Jurkat, Clone E6-1 (cell line): ENCODE results near the gene CTLA4.

ENCODE experiments used
- DNase-seq: peaks from one replicate; pipeline ENCODE4 v3.0.0-alpha.2; 2011; ENCODE audit warnings: low read depth, low spot score
- H3K4me3 ChIP-seq: 2 replicates; pipeline ENCODE4 v1.5.1; 2011; ENCODE audit warnings: mild to moderate bottlenecking, low read length, control low read depth, moderate library complexity

CTLA4 gene

GRCh38 chr2:203886661-203887151 is 19.1 kb downstream of the CTLA4 start:
- DNase-seq = no peak
- no peak overlapping the region for H3K4me3 ChIP-seq

- no peak for DNase-seq
- no peak overlapping the region for H3K4me3 ChIP-seq
These were observed 20.1 kb downstream of the CTLA4 start for GRCh38 chr2:203887677-203888076.

DNA sequence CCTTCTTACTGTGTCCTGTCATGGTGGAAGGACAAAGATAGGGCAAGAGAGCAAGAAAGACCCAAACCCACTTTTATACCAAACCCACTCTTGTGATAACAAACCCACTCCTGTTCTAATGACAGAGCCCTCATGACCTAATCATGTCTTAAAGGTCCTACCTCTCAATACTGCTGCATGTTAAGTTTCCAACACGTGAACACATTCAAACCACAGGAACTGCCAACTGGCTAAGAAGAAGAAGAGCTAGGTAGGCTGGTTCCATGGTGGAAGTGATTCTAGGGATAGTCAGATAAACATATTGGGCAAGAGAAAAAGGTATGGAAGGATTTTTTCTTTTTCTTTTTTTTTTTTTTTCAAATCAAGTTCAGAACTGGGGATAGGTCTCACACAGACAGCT is 22.0 kb downstream of the CTLA4 start:
- no peak for DNase-seq
- H3K4me3 ChIP-seq = no peak overlapping the region

DNA sequence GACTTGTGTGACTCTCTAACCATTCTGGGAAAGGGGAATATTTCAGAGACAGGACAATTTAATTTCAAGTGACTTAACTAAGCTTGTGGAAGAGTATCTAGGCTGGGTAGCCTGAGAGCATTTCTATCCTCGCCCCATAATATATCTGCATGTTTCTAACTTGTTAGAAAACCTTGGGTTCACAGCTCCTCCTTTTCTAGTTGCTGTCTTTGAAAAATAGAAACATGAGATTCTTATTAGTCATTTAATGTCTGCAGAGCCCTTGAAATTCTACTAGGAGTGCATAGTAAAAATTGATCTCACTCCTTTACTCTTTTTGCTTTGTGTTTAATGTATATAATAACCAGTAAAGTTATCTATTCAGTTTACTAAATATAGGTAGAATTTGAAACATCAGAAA is 22.4 kb downstream of the CTLA4 start:
- H3K4me3 ChIP-seq = no peak overlapping the region

DNA sequence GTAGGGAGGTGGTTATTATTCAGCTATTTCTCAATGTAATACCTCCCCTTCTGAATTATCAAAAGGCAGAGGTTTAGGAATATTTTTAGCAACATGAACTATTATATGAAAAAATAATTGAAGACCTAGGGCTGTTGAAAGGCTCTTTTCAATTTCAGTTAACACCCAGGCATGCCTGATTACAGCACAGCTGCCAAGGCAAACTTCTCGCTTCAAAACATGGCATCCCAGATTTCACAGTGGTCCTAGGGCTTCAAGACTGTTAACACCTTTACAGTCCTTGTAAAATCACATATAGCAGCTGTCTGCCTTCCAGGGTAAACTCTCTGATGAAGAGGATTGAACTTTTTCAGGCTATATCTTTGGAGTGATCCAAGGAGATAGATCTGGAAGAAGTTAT is 23.2 kb downstream of the CTLA4 start:
- DNase-seq = no peak
- no peak overlapping the region for H3K4me3 ChIP-seq

More for the DNA sequence above, 22.4 kb downstream of the CTLA4 start:
- DNase-seq = no peak

DNA sequence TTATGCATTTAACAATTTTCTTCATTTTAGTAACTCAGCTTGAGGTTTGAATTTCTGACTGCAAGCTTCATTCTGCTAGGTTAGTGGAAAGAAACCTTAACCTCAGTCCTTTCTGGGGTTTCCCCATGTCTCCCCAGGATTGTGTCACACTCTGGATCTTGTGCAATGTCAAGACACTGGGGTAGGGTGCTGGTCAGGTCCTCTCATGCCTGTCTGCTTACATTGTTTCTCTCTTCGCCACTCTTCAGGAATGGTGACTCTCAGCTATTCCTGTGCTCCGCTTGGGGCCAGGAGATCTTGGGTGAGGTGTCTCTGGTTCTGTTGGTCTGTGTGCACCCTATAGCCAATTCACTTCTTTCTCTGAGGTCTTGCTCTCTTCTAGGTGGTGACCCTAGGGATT is 23.9 kb downstream of the CTLA4 start:
- no peak for DNase-seq
- H3K4me3 ChIP-seq = no peak overlapping the region

- no peak overlapping the region for H3K4me3 ChIP-seq
- DNase-seq = no peak
These were observed 24.6 kb downstream of the CTLA4 start for GRCh38 chr2:203892207-203892606.

GRCh38 chr2:203893401-203893800 is 25.8 kb downstream of the CTLA4 start:
- DNase-seq = no peak

GRCh38 chr2:203893840-203894239 is 26.3 kb downstream of the CTLA4 start:
- DNase-seq = no peak
- H3K4me3 ChIP-seq = no peak overlapping the region

More at GRCh38 chr2:203893401-203893800, 25.8 kb downstream of the CTLA4 start:
- no peak overlapping the region for H3K4me3 ChIP-seq

DNA sequence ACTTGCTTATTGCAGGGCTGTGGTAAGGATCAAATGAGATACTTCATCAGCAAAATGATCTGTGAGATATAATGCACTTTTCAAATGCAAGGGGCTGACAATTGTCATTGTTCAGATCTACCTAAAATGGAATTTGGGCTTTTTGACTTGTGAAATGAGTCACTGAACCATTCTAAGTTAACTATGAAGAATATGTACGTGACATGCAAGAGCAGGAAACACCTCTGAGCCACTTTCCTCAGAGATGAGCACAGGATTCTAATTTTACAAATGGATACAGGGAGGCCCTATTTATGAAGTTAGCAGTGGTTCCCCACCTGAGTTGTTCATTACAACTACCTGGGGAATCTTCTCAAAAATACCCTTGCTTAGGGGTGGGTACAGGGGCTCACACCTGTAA is 26.7 kb downstream of the CTLA4 start:
- no peak for DNase-seq
- H3K4me3 ChIP-seq = no peak overlapping the region

DNA sequence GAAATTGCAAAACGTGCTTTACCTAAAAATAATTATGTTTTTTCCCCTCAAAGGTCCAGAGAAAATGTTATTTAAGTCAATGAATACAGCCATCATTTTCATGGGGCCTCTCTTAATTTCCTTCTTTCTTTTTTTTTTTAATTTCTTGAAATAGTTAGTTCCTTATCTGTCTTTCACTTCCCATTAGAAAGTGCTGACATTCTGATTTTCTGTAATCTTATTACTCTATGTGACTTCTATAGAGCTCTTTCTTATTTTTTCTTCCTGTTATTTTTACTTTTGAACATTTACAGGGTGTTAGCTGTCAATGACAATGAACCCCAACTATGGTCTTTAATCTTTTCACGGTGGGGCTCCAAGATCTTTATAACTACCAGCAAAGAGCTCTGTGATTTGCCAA is 30.0 kb downstream of the CTLA4 start:
- no peak overlapping the region for H3K4me3 ChIP-seq
- DNase-seq = no peak

DNA sequence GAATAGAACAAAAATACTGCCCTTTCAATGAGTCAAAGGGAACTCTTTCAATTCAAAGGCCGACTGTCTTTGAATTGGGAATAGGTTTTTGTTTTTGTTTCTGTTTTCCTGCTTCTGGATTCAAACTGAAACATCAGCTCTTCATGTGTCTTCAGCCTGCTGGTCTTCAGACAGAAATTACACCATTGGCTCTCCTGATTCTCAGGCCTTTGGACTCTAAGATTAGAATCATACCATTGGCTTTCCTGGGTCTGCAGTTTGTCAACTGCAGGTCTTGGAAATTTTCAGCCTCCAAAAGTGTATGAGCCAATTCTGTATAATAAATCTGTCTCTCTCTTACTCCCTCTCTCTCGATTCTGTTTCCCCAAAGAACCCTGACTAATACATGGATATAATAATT is 31.1 kb downstream of the CTLA4 start:
- no peak for DNase-seq
- H3K4me3 ChIP-seq = no peak overlapping the region

DNA sequence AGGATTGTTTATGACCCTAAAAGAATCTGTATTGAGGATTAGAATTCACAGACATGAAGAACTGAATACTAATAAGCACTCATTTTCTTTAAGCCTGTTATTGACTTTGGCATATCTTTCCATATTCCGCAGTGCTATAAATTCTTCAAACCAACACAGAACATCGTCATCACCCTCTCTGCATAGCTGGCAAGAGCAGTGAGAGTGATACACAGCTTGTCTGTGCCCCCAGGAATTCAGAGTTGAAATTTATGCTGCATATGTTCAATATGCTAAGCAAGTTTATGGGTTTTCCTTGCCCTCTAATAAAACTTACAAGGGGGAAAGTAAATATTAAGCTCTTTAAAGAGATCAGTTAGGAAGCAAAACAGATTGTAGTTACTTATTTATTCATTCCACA is 32.7 kb downstream of the CTLA4 start:
- no peak for DNase-seq
- no peak overlapping the region for H3K4me3 ChIP-seq

DNA sequence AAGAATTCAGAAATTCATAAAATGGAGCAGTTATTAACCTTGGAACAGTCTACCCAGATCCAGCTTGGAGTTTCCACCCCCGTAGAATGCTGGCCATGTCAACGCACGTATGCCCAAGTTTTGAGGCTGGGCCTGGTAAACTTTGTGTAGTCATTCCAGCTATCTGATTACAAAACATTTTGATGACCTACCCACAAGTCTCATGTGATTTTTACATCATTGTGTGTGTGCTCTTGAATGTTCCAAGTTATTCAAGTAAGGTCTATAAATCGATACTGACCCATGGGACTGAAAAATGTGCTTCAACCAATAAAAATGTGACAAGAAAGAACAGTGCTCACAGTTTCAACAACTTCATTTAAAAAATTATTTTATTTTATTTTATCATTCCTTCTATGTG is 36.5 kb downstream of the CTLA4 start:
- DNase-seq = no peak
- H3K4me3 ChIP-seq = no peak overlapping the region

DNA sequence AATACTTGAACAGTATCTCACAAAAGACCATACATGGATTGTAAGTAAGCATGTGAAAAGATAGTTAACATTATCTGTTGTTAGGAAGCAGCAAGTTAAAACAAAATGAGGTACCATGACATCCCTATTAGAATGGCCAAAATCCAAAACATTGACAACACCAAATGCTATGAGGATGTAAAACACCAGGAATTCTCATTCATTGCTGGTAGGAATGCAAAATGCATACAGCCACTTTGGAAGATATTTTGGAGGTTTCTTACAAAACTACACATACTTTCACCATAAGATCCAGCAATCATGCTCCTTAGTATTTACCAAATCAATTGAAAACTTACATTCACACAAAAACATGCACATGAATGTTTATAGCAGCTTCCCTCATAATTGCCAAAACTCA is 38.1 kb downstream of the CTLA4 start:
- no peak overlapping the region for H3K4me3 ChIP-seq
- no peak for DNase-seq

- DNase-seq = no peak
These were observed 40.7 kb downstream of the CTLA4 start for GRCh38 chr2:203908066-203908796.

GRCh38 chr2:203908797-203909185 is 41.2 kb downstream of the CTLA4 start:
- DNase-seq = no peak
- no peak overlapping the region for H3K4me3 ChIP-seq

More at GRCh38 chr2:203908066-203908796, 40.7 kb downstream of the CTLA4 start:
- no peak overlapping the region for H3K4me3 ChIP-seq

DNA sequence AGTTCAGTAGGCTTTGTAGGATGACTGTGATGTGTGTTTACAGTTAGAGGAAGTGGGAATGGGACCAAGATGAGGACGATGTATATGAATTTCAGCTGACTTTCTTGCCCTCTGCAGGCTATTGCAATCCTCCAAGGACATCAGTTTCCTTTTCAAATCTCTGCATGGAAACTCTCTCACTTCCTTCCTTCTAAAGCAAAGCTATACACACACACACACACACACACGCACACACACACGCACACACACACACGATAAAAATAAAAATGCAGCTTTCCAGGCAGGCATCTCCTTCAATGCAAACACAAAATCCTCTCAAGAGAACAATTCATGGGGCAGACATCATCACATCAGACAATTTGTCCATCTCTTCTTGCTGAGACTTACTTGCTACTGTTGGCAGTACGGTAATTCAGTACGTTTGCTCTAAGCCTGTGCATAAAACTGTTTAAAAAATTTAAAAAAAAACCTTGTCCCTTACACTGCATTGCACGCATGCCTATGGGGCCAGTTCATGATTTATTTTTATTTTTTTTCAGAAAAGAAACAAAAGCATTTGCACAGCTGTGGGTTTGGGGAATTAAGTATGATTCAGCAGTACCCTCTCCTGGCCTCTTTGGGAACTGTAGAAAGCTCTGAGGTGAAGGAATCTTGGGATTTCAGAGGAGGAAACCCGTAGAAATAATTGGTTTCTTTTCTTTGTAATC is 41.8 kb downstream of the CTLA4 start:
- H3K4me3 ChIP-seq = no peak overlapping the region

DNA sequence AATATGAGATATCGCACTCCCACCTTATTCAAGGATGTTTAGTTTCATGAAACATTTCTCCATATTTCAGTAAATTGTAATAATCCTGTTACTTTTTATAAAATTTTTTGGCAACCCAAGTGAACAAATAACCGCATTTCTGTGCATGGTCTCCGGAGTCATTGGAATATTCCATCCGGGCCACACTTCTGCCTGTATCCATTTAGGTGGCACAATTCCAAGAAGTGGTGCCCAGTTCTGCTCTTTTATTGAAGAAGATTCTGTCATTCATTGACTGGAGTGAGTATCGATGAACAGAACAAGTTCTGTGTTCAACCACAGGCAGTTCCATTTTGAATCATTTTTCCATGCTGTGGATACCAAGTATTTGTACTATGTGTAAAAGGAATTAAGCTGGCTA is 42.4 kb downstream of the CTLA4 start:
- DNase-seq = no peak
- no peak overlapping the region for H3K4me3 ChIP-seq

More for the DNA sequence above, 41.8 kb downstream of the CTLA4 start:
- DNase-seq = peak; percentile 11

GRCh38 chr2:203913947-203914346 is 46.4 kb downstream of the CTLA4 start:
- DNase-seq = no peak
- no peak overlapping the region for H3K4me3 ChIP-seq
